SK-N-SH treated with all-trans-retinoic acid at 6 μM for 48 hours (cell line): Measurements from ENCODE around the gene ANKRD60.

Experiments
- ATAC-seq: fragments of 200-7000 bp; cut with Tn5 transposase; 3 replicates; pipeline ENCODE4 v1.9.1; 2020; ENCODE audit warnings: mild to moderate bottlenecking, moderate library complexity
- ARNTL ChIP-seq: fragments of 450-650 bp; formaldehyde crosslinking; IDR thresholded peaks from 2 replicates; pipeline ENCODE4 v1.5.0; 2020; ENCODE audit warnings: low read depth, mild to moderate bottlenecking, moderate library complexity, borderline replicate concordance
- BACH2 ChIP-seq: fragments of 250-450 bp; sonication (Bioruptor Pico); IDR thresholded peaks from 2 replicates; pipeline ENCODE4 v1.9.0; 2021; ENCODE audit warnings: mild to moderate bottlenecking, borderline replicate concordance
- CSDC2 ChIP-seq: fragments of 250-450 bp; sonication (Bioruptor Pico); IDR thresholded peaks from 2 replicates; pipeline ENCODE4 v1.5.0; 2020; ENCODE audit warnings: mild to moderate bottlenecking, moderate library complexity
- ESRRG ChIP-seq: fragments of 250-450 bp; sonication (Bioruptor Pico); IDR thresholded peaks from 2 replicates; pipeline ENCODE4 v1.6.1; 2021; ENCODE audit warnings: mild to moderate bottlenecking
- GLIS3 ChIP-seq: fragments of 250-450 bp; sonication (Bioruptor Pico); IDR thresholded peaks from 2 replicates; pipeline ENCODE4 v1.5.0; 2020; ENCODE audit warnings: mild to moderate bottlenecking, moderate library complexity
- ISL1 ChIP-seq: fragments of 250-450 bp; sonication (Bioruptor Pico); IDR thresholded peaks from 2 replicates; pipeline ENCODE4 v2.1.2; 2022; ENCODE audit warnings: mild to moderate bottlenecking, moderate library complexity
- OSR1 ChIP-seq: fragments of 250-450 bp; sonication (Bioruptor Pico); IDR thresholded peaks from 2 replicates; pipeline ENCODE4 v1.8.0; 2022; ENCODE audit warnings: moderate library complexity, mild to moderate bottlenecking, inconsistent platforms
- PPARA ChIP-seq: fragments of 250-450 bp; sonication (Bioruptor Pico); IDR thresholded peaks from 2 replicates; pipeline ENCODE4 v1.5.0; 2020; ENCODE audit warnings: mild to moderate bottlenecking, borderline replicate concordance
- SNAI2 ChIP-seq: fragments of 250-450 bp; sonication (Bioruptor Pico); IDR thresholded peaks from 2 replicates; pipeline ENCODE4 v1.5.0; 2020; ENCODE audit warnings: mild to moderate bottlenecking, moderate library complexity
- TCF4 ChIP-seq: fragments of 250-450 bp; sonication (Bioruptor Pico); IDR thresholded peaks from 2 replicates; pipeline ENCODE4 v1.8.0; 2021; ENCODE audit warnings: mild to moderate bottlenecking, moderate library complexity, borderline replicate concordance
- TOX ChIP-seq: fragments of 250-450 bp; sonication (Bioruptor Pico); IDR thresholded peaks from 2 replicates; pipeline ENCODE4 v1.8.0; 2021; ENCODE audit warnings: mild to moderate bottlenecking, moderate library complexity, borderline replicate concordance
- ZC3H10 ChIP-seq: fragments of 250-450 bp; sonication (Bioruptor Pico); IDR thresholded peaks from 2 replicates; pipeline ENCODE4 v1.5.1; 2021; ENCODE audit warnings: mild to moderate bottlenecking, moderate library complexity
- ZFP30 ChIP-seq: fragments of 450-650 bp; formaldehyde crosslinking; IDR thresholded peaks from 2 replicates; pipeline ENCODE4 v1.5.0; 2022; ENCODE audit warnings: mild to moderate bottlenecking, moderate library complexity
- ZNF565 ChIP-seq: fragments of 450-650 bp; formaldehyde crosslinking; conservative IDR thresholded peaks from 2 replicates; pipeline ENCODE4 v1.5.0; 2020; ENCODE audit warnings: low read depth, mild to moderate bottlenecking, moderate library complexity
- ZNF70 ChIP-seq: fragments of 450-650 bp; formaldehyde crosslinking; IDR thresholded peaks from 2 replicates; pipeline ENCODE4 v1.5.0; 2020; ENCODE audit warnings: mild to moderate bottlenecking, moderate library complexity
- ZNF8 ChIP-seq: fragments of 450-650 bp; formaldehyde crosslinking; IDR thresholded peaks from 2 replicates; pipeline ENCODE4 v1.5.0; 2020; ENCODE audit warnings: mild to moderate bottlenecking, moderate library complexity
- TF ChIP-seq, protein P1 (sequence below): fragments of 250-450 bp; sonication (Bioruptor Pico); IDR thresholded peaks from 2 replicates; pipeline ENCODE4 v1.8.0; 2021; ENCODE audit warnings: low read depth, mild to moderate bottlenecking, moderate library complexity, borderline replicate concordance
- TF ChIP-seq, protein P2 (sequence below): fragments of 250-450 bp; sonication (Bioruptor Pico); IDR thresholded peaks from 2 replicates; pipeline ENCODE4 v1.5.0; 2020; ENCODE audit warnings: mild to moderate bottlenecking, moderate library complexity
- TF ChIP-seq, protein P3 (sequence below): fragments of 250-450 bp; sonication (Bioruptor Pico); IDR thresholded peaks from 2 replicates; pipeline ENCODE4 v1.8.0; 2020; ENCODE audit warnings: mild to moderate bottlenecking, moderate library complexity, borderline replicate concordance
- TF ChIP-seq, protein P4 (sequence below): fragments of 250-450 bp; sonication (Bioruptor Pico); IDR thresholded peaks from 2 replicates; pipeline ENCODE4 v1.5.1; 2021; ENCODE audit warnings: mild to moderate bottlenecking, moderate library complexity

Gene ANKRD60

DNA sequence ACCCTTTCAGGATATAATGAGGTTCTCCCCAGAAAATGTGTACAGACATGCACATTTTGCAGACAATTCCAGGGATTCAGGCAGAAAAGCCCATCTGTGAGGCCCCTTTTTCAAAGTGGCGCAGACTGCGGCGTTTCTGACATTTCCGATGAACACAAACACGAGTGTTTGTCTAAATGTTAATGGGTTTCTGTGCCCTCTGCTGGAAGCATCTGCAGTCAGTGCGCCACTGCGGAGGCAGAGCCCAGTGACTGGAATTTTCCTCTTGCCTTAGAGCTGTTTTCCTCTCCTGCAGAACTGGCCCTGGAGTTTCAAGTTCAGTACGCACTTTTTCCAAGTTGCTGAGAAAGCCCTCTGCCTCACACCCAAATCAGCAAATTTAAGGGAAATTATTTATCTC, 15.3 kb downstream of the ANKRD60 start:
- peak; percentile 58 for ATAC-seq
- TF ChIP-seq TCF4 (CRISPR knock-in tag): no peak
- TF ChIP-seq, protein P1, sequence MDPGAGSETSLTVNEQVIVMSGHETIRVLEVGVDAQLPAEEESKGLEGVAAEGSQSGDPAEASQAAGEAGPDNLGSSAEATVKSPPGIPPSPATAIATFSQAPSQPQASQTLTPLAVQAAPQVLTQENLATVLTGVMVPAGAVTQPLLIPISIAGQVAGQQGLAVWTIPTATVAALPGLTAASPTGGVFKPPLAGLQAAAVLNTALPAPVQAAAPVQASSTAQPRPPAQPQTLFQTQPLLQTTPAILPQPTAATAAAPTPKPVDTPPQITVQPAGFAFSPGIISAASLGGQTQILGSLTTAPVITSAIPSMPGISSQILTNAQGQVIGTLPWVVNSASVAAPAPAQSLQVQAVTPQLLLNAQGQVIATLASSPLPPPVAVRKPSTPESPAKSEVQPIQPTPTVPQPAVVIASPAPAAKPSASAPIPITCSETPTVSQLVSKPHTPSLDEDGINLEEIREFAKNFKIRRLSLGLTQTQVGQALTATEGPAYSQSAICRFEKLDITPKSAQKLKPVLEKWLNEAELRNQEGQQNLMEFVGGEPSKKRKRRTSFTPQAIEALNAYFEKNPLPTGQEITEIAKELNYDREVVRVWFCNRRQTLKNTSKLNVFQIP (CRISPR knock-in tag): no peak
- TF ChIP-seq PPARA (CRISPR knock-in tag): no peak
- TF ChIP-seq CSDC2 (CRISPR knock-in tag): no peak
- TF ChIP-seq, protein P2, sequence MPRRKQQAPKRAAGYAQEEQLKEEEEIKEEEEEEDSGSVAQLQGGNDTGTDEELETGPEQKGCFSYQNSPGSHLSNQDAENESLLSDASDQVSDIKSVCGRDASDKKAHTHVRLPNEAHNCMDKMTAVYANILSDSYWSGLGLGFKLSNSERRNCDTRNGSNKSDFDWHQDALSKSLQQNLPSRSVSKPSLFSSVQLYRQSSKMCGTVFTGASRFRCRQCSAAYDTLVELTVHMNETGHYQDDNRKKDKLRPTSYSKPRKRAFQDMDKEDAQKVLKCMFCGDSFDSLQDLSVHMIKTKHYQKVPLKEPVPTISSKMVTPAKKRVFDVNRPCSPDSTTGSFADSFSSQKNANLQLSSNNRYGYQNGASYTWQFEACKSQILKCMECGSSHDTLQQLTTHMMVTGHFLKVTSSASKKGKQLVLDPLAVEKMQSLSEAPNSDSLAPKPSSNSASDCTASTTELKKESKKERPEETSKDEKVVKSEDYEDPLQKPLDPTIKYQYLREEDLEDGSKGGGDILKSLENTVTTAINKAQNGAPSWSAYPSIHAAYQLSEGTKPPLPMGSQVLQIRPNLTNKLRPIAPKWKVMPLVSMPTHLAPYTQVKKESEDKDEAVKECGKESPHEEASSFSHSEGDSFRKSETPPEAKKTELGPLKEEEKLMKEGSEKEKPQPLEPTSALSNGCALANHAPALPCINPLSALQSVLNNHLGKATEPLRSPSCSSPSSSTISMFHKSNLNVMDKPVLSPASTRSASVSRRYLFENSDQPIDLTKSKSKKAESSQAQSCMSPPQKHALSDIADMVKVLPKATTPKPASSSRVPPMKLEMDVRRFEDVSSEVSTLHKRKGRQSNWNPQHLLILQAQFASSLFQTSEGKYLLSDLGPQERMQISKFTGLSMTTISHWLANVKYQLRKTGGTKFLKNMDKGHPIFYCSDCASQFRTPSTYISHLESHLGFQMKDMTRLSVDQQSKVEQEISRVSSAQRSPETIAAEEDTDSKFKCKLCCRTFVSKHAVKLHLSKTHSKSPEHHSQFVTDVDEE (CRISPR knock-in tag): no peak
- no peak for TF ChIP-seq OSR1
- no peak for TF ChIP-seq ZNF8 (CRISPR knock-in tag)
- TF ChIP-seq, protein P3, sequence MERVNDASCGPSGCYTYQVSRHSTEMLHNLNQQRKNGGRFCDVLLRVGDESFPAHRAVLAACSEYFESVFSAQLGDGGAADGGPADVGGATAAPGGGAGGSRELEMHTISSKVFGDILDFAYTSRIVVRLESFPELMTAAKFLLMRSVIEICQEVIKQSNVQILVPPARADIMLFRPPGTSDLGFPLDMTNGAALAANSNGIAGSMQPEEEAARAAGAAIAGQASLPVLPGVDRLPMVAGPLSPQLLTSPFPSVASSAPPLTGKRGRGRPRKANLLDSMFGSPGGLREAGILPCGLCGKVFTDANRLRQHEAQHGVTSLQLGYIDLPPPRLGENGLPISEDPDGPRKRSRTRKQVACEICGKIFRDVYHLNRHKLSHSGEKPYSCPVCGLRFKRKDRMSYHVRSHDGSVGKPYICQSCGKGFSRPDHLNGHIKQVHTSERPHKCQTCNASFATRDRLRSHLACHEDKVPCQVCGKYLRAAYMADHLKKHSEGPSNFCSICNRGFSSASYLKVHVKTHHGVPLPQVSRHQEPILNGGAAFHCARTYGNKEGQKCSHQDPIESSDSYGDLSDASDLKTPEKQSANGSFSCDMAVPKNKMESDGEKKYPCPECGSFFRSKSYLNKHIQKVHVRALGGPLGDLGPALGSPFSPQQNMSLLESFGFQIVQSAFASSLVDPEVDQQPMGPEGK (CRISPR knock-in tag): no peak
- no peak for TF ChIP-seq ZNF70 (CRISPR knock-in tag)
- no peak for TF ChIP-seq ZFP30 (CRISPR knock-in tag)
- TF ChIP-seq ZC3H10 (CRISPR knock-in tag): no peak
- no peak for TF ChIP-seq ZNF565 (CRISPR knock-in tag)
- TF ChIP-seq ISL1 (CRISPR knock-in tag): no peak
- TF ChIP-seq TOX (CRISPR knock-in tag): no peak
- TF ChIP-seq, protein P4, sequence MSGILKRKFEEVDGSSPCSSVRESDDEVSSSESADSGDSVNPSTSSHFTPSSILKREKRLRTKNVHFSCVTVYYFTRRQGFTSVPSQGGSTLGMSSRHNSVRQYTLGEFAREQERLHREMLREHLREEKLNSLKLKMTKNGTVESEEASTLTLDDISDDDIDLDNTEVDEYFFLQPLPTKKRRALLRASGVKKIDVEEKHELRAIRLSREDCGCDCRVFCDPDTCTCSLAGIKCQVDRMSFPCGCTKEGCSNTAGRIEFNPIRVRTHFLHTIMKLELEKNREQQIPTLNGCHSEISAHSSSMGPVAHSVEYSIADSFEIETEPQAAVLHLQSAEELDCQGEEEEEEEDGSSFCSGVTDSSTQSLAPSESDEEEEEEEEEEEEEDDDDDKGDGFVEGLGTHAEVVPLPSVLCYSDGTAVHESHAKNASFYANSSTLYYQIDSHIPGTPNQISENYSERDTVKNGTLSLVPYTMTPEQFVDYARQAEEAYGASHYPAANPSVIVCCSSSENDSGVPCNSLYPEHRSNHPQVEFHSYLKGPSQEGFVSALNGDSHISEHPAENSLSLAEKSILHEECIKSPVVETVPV: no peak
- TF ChIP-seq ARNTL (CRISPR knock-in tag): no peak
- no peak for TF ChIP-seq ESRRG (CRISPR knock-in tag)
- TF ChIP-seq BACH2 (CRISPR knock-in tag): no peak

DNA sequence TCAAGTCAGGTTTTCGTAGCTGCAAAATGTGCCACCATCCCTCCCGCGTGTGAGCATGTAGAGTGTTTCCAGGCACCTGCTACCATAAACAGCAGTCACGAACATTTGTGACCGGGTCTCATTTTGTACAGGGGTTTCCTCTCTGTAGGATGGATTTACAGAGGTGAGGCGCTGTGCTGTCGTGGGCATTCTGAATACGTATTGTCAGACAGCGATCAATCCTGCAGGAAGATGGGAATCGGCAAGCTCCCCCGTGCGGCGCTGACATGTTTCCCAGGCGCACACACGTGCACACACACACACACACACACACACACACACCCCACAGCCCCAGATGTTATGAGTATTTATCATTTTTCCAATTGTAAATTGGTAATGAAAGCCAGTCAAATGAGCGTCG, 15.8 kb downstream of the ANKRD60 start:
- ATAC-seq: no peak
- TF ChIP-seq BACH2 (CRISPR knock-in tag) (no peak), TOX (CRISPR knock-in tag) (no peak), TCF4 (CRISPR knock-in tag) (no peak), ZNF70 (CRISPR knock-in tag) (no peak), PPARA (CRISPR knock-in tag) (no peak)
- TF ChIP-seq, protein P2 (CRISPR knock-in tag): no peak
- TF ChIP-seq, all 23 proteins: peak for 0

GRCh38 chr20:58210398-58210747, 18.1 kb downstream of the ANKRD60 start:
- ATAC-seq: no peak
- TF ChIP-seq SNAI2 (CRISPR knock-in tag) (no peak), ARNTL (CRISPR knock-in tag) (no peak), CSDC2 (CRISPR knock-in tag) (no peak), GLIS3 (no peak), TOX (CRISPR knock-in tag) (no peak), ZNF70 (CRISPR knock-in tag) (no peak)
- TF ChIP-seq, protein P3 (CRISPR knock-in tag): no peak
- TF ChIP-seq, protein P2 (CRISPR knock-in tag): no peak
